Activated T-cell treated with anti-CD3 and anti-CD28 coated beads, Interleukin-2, amount 50 U/mL, for 24 hours (primary cell): ENCODE data around the gene INPP5A.
"Not testable (repeated sequence)": the region's sequence is repeated elsewhere in the genome, so short reads cannot be mapped to it uniquely, and the experiment has no call there.

Source experiments
- DNase-seq: peaks from one replicate; pipeline ENCODE4 v3.0.0-alpha.2; 2020
- H3K27ac Mint-ChIP-seq: 2 replicates; pipeline ENCODE4 v1.8.0; 2020; ENCODE audit warnings: mild to moderate bottlenecking, mixed read lengths
- H3K27me3 Mint-ChIP-seq: 2 replicates; pipeline ENCODE4 v1.8.0; 2020; ENCODE audit warnings: mixed read lengths
- H3K36me3 Mint-ChIP-seq: 2 replicates; pipeline ENCODE4 v1.8.0; 2020; ENCODE audit warnings: low read depth, mixed read lengths
- H3K4me1 Mint-ChIP-seq: 2 replicates; pipeline ENCODE4 v1.8.0; 2020; ENCODE audit warnings: low read depth, mixed read lengths
- H3K4me3 Mint-ChIP-seq: 2 replicates; pipeline ENCODE4 v1.8.0; 2020; ENCODE audit warnings: mild to moderate bottlenecking, moderate library complexity, mixed read lengths
- H3K9me3 Mint-ChIP-seq: 2 replicates; pipeline ENCODE4 v1.8.0; 2020; ENCODE audit warnings: mixed read lengths

Gene INPP5A

DNA sequence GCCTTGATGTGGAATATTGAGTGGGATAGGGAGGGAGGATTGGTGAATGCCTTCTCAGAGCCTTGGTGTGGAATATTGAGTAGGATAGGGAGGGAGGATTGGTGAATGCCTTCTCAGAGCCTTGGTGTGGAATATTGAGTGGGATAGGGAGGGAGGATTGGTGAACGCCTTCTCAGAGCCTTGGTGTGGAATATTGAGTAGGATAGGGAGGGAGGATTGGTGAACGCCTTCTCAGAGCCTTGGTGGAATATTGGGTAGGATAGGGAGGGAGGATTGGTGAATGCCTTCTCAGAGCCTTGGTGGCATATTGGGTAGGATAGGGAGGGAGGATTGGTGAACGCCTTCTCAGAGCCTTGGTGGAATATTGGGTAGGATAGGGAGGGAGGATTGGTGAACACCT is 16.0 kb downstream of the INPP5A start:
- not testable (repeated sequence) for H3K9me3 Mint-ChIP-seq, H3K27ac Mint-ChIP-seq, DNase-seq, H3K36me3 Mint-ChIP-seq, H3K4me3 Mint-ChIP-seq, H3K27me3 Mint-ChIP-seq
- H3K4me1 Mint-ChIP-seq, result peaks cover 26% of the 10 kb centered on the region

DNA sequence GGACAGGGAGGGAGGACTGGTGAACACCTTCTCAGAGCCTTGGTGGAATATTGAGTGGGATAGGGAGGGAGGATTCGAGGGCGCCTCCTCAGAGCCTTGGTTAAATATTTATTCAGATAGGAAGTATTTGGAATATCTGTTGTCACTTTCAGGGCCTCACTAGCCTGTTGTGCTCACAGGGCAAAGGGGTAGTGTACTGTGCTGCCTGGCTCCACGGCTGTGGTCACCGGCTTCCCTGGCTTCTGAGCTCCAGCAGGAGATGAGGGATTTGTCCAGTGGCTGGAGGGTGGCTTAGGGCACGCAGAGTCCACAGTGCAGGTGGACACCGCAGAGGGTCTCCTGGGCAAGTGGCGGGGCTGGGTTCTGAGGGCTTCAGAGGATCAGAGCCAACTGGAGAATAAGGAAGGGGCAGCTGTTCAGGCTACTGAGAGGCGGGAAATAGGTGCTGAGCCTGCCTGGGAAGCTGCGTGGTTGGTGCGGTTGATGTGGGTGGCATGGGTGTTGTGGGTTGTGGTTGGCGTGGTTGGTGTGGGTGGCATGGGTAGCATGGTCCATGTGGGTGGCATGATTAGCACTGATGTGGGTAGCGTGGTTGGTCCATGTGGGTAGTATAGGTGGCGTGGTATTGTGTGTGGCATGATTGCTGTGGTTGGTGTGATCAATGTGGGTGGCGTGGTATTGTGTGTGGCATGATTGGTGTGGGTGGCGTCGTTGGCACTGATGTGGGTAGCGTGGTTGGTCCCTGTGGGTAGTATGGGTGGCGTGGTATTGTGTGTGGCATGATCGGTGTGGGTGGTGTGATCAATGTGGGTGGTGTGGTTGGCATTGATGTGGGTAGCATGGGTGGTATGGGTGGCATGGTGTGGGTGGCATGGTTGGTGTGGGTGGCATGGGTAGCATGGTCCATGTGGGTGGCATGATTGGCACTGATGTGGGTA is 16.7 kb downstream of the INPP5A start:
- Mint-ChIP-seq H3K36me3 (no peaks in the 10 kb centered on the region), H3K4me3 (no peak overlapping the region), H3K9me3 (no peaks in the 10 kb centered on the region), H3K27me3 (no peaks in the 10 kb centered on the region), H3K4me1 (peaks cover 29% of the 10 kb centered on the region), H3K27ac (no peak overlapping the region)
- DNase-seq, result no peak

GRCh38 chr10:132554991-132555647 is 17.5 kb downstream of the INPP5A start:
- no peak overlapping the region for H3K4me3 Mint-ChIP-seq
- peaks cover 33% of the 10 kb centered on the region for H3K4me1 Mint-ChIP-seq
- no peaks in the 10 kb centered on the region for H3K9me3 Mint-ChIP-seq
- H3K36me3 Mint-ChIP-seq, result no peaks in the 10 kb centered on the region
- no peaks in the 10 kb centered on the region for H3K27me3 Mint-ChIP-seq
- no peak for DNase-seq
- no peak overlapping the region for H3K27ac Mint-ChIP-seq

GRCh38 chr10:132555648-132556575 is 18.3 kb downstream of the INPP5A start:
- Mint-ChIP-seq H3K27me3 (no peaks in the 10 kb centered on the region), H3K4me1 (peaks cover 31% of the 10 kb centered on the region), H3K36me3 (no peaks in the 10 kb centered on the region), H3K4me3 (no peak overlapping the region), H3K9me3 (no peaks in the 10 kb centered on the region), H3K27ac (no peak overlapping the region)
- DNase-seq, result no peak

- Mint-ChIP-seq H3K36me3 (no peaks in the 10 kb centered on the region), H3K4me1 (peaks cover 30% of the 10 kb centered on the region), H3K9me3 (no peaks in the 10 kb centered on the region), H3K27ac (no peak overlapping the region), H3K4me3 (no peak overlapping the region), H3K27me3 (no peaks in the 10 kb centered on the region)
- no peak for DNase-seq
Measured at GRCh38 chr10:132556994-132557441, 19.4 kb downstream of the INPP5A start.

- H3K9me3 Mint-ChIP-seq, result no peaks in the 10 kb centered on the region
- no peaks in the 10 kb centered on the region for H3K27me3 Mint-ChIP-seq
- no peak overlapping the region for H3K27ac Mint-ChIP-seq
- H3K4me1 Mint-ChIP-seq, result peaks cover 30% of the 10 kb centered on the region
- no peak overlapping the region for H3K4me3 Mint-ChIP-seq
- H3K36me3 Mint-ChIP-seq, result no peaks in the 10 kb centered on the region
- DNase-seq, result no peak
Measured at GRCh38 chr10:132557696-132558515, 20.3 kb downstream of the INPP5A start.

DNA sequence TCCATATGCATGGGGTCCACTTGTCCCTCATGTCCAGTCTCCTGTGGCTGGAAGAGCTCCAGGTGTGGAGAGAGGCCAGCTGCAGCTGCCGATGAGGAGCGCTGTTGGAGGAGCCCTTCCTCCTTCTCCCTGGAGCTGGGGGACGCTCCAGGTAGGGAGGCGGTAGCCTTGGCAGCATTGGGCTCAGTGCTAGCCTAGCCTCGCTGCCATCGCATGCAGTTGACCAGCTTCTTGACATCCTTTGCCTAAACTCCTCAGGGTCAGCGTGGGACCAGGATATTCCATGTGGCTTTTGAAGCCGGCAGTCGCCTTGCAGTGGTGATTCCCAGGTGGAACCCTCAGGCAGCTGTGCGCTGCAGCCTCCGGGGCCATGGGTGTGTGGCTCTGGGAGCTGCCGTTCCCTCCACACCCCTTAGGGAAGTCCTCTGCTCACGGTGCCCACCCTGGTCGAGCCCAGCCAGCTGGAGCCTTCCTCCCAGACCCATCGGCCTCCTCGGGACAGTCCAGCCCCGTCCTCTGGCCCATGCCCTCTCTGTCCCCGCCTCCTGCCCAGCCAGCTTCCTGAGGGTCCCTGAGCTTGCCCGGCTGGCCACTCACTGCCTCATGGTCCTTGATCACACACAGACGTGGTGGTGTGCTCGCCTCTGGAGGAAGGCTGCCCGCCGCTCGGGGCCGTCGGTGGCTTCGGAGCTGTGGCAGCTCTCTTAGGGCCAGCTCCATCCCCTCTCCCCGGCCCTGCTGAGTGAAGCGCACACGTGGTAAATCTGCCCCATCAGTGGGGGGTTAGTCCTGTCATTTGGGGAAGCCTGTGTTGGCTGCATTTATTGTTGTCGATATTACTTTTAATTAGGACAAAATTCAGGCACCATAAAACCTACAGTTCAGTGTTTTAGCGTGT is 21.2 kb downstream of the INPP5A start:
- Mint-ChIP-seq H3K36me3 (no peaks in the 10 kb centered on the region), H3K9me3 (no peaks in the 10 kb centered on the region), H3K27me3 (no peaks in the 10 kb centered on the region), H3K4me3 (no peak overlapping the region), H3K27ac (no peak overlapping the region), H3K4me1 (peaks cover 34% of the 10 kb centered on the region)
- no peak for DNase-seq

DNA sequence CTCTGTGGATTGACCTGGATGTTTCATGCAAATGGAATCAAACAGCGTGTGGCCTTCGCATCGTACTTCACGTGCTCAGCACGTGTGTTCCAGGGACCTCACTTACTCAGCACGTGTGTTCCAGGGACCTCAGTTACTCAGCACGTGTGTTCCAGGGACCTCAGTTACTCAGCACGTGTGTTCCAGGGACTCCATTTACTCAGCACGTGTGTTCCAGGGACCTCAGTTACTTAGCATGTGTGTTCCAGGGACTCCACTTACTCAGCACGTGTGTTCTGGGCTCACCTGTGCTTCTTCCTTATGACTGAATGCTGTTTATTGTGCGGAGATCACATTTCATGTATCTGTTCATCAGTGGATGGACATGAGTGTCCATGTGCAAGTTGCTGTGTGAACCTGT is 22.0 kb downstream of the INPP5A start:
- no peak overlapping the region for H3K27ac Mint-ChIP-seq
- DNase-seq, result no peak
- no peak overlapping the region for H3K4me3 Mint-ChIP-seq
- H3K36me3 Mint-ChIP-seq, result no peaks in the 10 kb centered on the region
- peaks cover 36% of the 10 kb centered on the region for H3K4me1 Mint-ChIP-seq
- no peaks in the 10 kb centered on the region for H3K9me3 Mint-ChIP-seq
- no peaks in the 10 kb centered on the region for H3K27me3 Mint-ChIP-seq

DNA sequence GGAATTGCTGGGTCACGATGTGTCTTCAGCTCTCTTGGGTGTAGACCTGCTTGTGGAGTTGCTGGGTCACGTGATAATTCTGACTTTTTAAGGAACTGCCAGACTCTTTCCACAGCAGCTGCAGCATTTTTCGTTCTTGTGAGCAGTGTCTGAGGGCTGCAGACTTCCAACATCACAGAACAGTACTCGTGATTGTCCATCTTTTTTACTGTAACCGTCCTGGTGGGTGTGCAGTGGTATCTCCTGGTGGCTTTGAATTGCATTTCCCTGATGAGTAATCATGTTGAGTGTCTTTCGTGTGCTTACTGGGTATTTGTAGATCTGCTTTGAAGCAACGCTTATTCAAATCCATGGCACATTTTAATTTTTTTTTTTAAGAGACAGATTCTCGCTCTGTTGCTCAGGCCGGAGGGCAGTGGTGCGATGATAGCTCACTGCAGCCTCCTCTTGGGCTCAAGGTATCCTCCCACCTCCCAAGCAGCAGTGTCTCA is 22.7 kb downstream of the INPP5A start:
- DNase-seq, result no peak
- Mint-ChIP-seq H3K4me1 (peaks cover 38% of the 10 kb centered on the region), H3K9me3 (no peaks in the 10 kb centered on the region), H3K27ac (no peak overlapping the region), H3K4me3 (no peak overlapping the region), H3K36me3 (no peaks in the 10 kb centered on the region), H3K27me3 (no peaks in the 10 kb centered on the region)

DNA sequence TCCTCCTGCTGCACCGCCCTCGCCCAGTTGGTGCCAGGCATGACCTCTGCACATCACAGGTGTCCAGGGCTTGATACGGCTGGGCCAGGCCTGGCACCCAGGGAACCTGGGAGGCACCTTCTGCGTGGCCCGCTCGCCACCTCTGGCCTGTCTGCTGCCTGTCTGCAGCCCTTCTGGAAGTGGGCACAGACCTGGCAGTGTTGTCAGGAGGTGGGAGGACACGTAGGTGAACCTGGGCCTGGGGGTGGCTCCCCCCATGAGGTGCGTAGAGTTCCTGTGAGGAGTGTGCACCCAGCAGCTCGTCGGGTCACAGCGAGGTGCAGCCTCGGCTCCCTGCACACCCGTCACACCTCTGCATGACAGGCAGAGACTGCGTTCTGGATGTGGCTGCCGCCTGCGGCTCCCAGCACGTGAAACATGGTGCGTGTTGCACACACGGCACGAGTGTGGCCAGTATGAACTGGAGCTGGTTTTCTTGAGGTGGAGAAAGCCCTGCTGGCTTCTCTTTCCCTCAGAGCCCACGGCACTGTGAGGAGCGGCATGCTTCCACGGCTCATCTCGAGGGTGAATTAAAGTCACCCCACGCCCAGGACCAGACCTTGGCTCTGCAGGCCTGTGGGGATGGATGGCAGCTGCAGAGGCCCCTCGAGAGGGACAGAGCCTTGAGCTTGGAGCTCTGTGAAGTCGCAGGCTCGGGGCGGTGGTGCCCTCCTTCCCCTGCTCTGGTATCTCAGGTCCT is 24.8 kb downstream of the INPP5A start:
- no peaks in the 10 kb centered on the region for H3K9me3 Mint-ChIP-seq
- no peak for DNase-seq
- H3K4me1 Mint-ChIP-seq, result peaks cover 51% of the 10 kb centered on the region
- H3K36me3 Mint-ChIP-seq, result no peaks in the 10 kb centered on the region
- no peaks in the 10 kb centered on the region for H3K27me3 Mint-ChIP-seq
- H3K27ac Mint-ChIP-seq, result no peak overlapping the region
- H3K4me3 Mint-ChIP-seq, result no peak overlapping the region

- no peak for DNase-seq
- Mint-ChIP-seq H3K27ac (no peak overlapping the region), H3K27me3 (no peaks in the 10 kb centered on the region), H3K36me3 (no peaks in the 10 kb centered on the region), H3K9me3 (no peaks in the 10 kb centered on the region), H3K4me3 (no peak overlapping the region), H3K4me1 (peaks cover 51% of the 10 kb centered on the region)
Measured at GRCh38 chr10:132562916-132563456, 25.4 kb downstream of the INPP5A start.

GRCh38 chr10:132563485-132564248 is 26.1 kb downstream of the INPP5A start:
- DNase-seq, result no peak
- Mint-ChIP-seq H3K4me3 (no peak overlapping the region), H3K9me3 (no peaks in the 10 kb centered on the region), H3K27ac (no peak overlapping the region), H3K27me3 (no peaks in the 10 kb centered on the region), H3K4me1 (peaks cover 50% of the 10 kb centered on the region), H3K36me3 (no peaks in the 10 kb centered on the region)
